Common myeloid progenitor, CD34-positive (primary cell): ENCODE data around the gene RSAD2.

Experiments
- CTCF ChIA-PET: fragments of 350-600 bp; sonication (Branson Sonifier 250); formaldehyde crosslinking; loops from one replicate; lab custom pipeline; 2021; ENCODE audit warnings: antibody characterized with exemption; lab: Charles Lee
- POLR2A ChIA-PET: fragments of 350-600 bp; sonication (Branson Sonifier 250); formaldehyde crosslinking; loops from one replicate; lab custom pipeline; 2021; ENCODE audit warnings: antibody characterized with exemption; lab: Charles Lee
- DNase-seq, 3 donors: peaks; one replicate each; pipeline versions ENCODE4 v3.0.0 to v3.0.0-alpha.2; 2013
- H3K27ac ChIP-seq, 2 experiments: 1 replicate in 1 of 2; 2 replicates in 1 of 2; pipeline ENCODE4 v1.7.0; 2013; ENCODE audit warnings: inconsistent platforms in 2 of 2, low read length in 2 of 2, mild to moderate bottlenecking in 2 of 2, low read depth in 1 of 2, moderate library complexity in 1 of 2; ENCODE audit not compliant: severe bottlenecking in 2 of 2, insufficient read depth in 1 of 2, poor library complexity in 1 of 2
- H3K27me3 ChIP-seq, 5 experiments: replicated peaks in 2 of 5; 1 replicate in 3 of 5; 2 replicates in 2 of 5; pipeline versions ENCODE4 v1.6.1 to v1.7.0; 2013; ENCODE audit warnings: low read length in 4 of 5, mild to moderate bottlenecking in 2 of 5, moderate library complexity in 2 of 5, inconsistent platforms in 1 of 5; ENCODE audit not compliant: insufficient read depth in 5 of 5, control insufficient read depth in 4 of 5
- H3K36me3 ChIP-seq, 4 experiments: 1 replicate in 2 of 4; 2 replicates in 2 of 4; pipeline versions ENCODE4 v1.6.1 to v1.7.0; 2013; ENCODE audit warnings: low read length in 3 of 4, control low read depth in 1 of 4, mild to moderate bottlenecking in 1 of 4; ENCODE audit not compliant: control insufficient read depth in 4 of 4, insufficient read depth in 4 of 4
- H3K4me1 ChIP-seq, 4 experiments: 1 replicate in 3 of 4; 2 replicates in 1 of 4; pipeline versions ENCODE4 v1.6.1 to v1.7.1; 2013; ENCODE audit warnings: low read length in 3 of 4, mild to moderate bottlenecking in 3 of 4, control low read depth in 1 of 4, inconsistent platforms in 1 of 4, moderate library complexity in 1 of 4; ENCODE audit not compliant: control insufficient read depth in 4 of 4, insufficient read depth in 4 of 4; ENCODE audit errors: control extremely low read depth in 1 of 4
- H3K4me3 ChIP-seq, 7 experiments: 1 replicate in 4 of 7; 2 replicates in 3 of 7; pipeline versions ENCODE4 v1.5.1 to v1.7.0; 2013; ENCODE audit warnings: mild to moderate bottlenecking in 7 of 7, low read length in 6 of 7, moderate library complexity in 6 of 7, inconsistent platforms in 2 of 7, low read depth in 2 of 7, control low read depth in 1 of 7; ENCODE audit not compliant: insufficient read depth in 4 of 7, control insufficient read depth in 1 of 7; ENCODE audit errors: extremely low read depth in 1 of 7
- H3K9me3 ChIP-seq, 5 experiments: 1 replicate in 4 of 5; 2 replicates in 1 of 5; pipeline versions ENCODE4 v1.6.1 to v1.7.1; 2013; ENCODE audit warnings: low read length in 4 of 5, mild to moderate bottlenecking in 2 of 5, inconsistent platforms in 1 of 5, low read depth in 1 of 5, moderate library complexity in 1 of 5; ENCODE audit not compliant: control insufficient read depth in 4 of 5, insufficient read depth in 2 of 5; ENCODE audit errors: control extremely low read depth in 1 of 5
- WGBS: methylation state at CpG from one replicate; pipeline ENCODE4 v1.1.5; 2013; ENCODE audit not compliant: insufficient coverage; 5-methylcytosine and 5-hydroxymethylcytosine counted together

RSAD2 gene

DNA sequence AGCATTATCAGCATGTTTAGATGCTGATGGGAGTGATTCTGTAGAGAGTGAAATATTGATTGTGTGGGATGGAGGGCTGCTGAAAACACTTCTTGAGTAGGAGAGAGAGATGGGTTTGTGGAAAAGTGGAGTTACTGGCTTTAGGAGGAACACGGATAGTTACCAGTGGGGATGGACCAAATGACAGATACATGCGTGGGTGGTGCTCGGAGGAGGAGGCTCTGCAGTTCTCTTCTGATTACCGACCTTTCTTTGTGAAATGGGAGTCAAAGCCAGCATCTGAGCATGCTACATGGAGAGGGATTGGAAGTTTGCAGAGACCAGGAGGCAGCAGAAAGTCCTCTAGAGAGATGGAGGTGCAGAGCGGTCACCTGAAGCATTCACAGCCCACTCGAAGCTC lies 65.9 kb downstream of the RSAD2 start:
- CTCF ChIA-PET = interaction anchor here (0.7 to 1.1 kb wide), 2 partner anchors 14 to 16 kb away, joined by 3 read pairs; no protein-coding TSS in a partner anchor
- Histone ChIP-seq H3K4me3 (no peak overlapping the region), H3K27me3 (no peaks in the 10 kb centered on the region), H3K27ac (no peak overlapping the region), H3K9me3 (no peaks in the 10 kb centered on the region), H3K4me1 (peaks cover 6 to 20% (median 14%) of the 10 kb centered on the region in 4 experiments), H3K36me3 (peaks cover 5 to 59% (median 35%) of the 10 kb centered on the region in 4 experiments)
- no peak for DNase-seq
- POLR2A ChIA-PET = no interaction called here
- 96% methylated on average over 6 of the region's 6 CpGs for WGBS

DNA sequence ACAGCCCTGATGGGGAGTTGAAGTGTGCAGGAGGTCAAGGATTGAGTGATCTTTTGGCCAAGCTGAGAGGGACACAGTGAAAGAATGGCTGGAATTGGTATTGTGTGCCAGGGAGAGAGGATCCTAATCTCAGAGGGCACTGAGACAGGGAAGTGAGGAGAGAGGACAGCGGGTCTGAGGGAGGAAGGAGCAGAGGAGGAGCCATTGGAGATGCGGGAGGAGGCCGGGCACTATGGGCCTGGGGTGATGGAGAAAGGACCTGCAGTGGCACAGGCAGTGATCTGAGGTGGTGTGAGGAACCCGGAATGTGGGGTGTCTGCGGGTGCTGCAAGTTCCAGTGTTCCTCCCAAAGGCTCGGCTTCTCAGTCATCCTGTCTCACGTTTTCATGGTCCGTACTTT lies 66.4 kb downstream of the RSAD2 start:
- ChIA-PET CTCF (interaction anchor here (0.7 kb wide), 1 partner anchor 13 kb away, joined by 3 read pairs; no protein-coding TSS in a partner anchor), POLR2A (no interaction called here)
- H3K36me3 ChIP-seq = peaks cover 5 to 64% (median 38%) of the 10 kb centered on the region in 4 experiments
- 100% methylated on average over 7 of the region's 8 CpGs for WGBS
- DNase-seq = no peak
- H3K9me3 ChIP-seq = no peaks in the 10 kb centered on the region
- H3K4me3 ChIP-seq = no peak overlapping the region
- peaks cover 6 to 20% (median 13%) of the 10 kb centered on the region in 4 experiments for H3K4me1 ChIP-seq
- H3K27me3 ChIP-seq = no peaks in the 10 kb centered on the region
- no peak overlapping the region for H3K27ac ChIP-seq

DNA sequence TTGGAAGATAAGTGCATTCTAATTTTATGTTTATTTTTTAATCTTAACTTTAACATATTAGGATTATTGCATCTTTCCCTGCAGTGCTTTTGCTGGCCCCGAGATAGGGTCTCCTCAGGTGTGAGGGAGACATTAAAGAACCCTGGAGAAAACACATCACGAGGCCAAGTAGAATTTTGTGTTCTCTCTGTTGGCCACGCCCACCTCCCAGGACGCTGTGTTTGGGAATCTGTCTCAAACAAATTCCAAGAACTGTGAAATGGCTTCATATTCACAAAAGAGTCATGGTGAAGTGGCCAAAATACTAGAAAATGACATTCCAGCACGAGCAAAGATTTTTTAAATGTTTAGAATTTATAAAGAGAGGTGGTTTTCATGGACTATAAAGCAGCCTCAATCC lies 67.0 kb downstream of the RSAD2 start:
- H3K4me1 ChIP-seq = peaks cover 6 to 20% (median 13%) of the 10 kb centered on the region in 4 experiments
- no peak overlapping the region for H3K4me3 ChIP-seq
- H3K36me3 ChIP-seq = peaks cover 5 to 64% (median 38%) of the 10 kb centered on the region in 4 experiments
- POLR2A ChIA-PET = no interaction called here
- DNase-seq = no peak
- H3K27ac ChIP-seq = no peak overlapping the region
- WGBS = 91% methylated on average over 5 of the region's 5 CpGs
- CTCF ChIA-PET = interaction anchor here (0.7 to 0.8 kb wide), 2 partner anchors 12 to 51 kb away, joined by 3 read pairs; no protein-coding TSS in a partner anchor
- no peaks in the 10 kb centered on the region for H3K9me3 ChIP-seq
- H3K27me3 ChIP-seq = no peaks in the 10 kb centered on the region

DNA sequence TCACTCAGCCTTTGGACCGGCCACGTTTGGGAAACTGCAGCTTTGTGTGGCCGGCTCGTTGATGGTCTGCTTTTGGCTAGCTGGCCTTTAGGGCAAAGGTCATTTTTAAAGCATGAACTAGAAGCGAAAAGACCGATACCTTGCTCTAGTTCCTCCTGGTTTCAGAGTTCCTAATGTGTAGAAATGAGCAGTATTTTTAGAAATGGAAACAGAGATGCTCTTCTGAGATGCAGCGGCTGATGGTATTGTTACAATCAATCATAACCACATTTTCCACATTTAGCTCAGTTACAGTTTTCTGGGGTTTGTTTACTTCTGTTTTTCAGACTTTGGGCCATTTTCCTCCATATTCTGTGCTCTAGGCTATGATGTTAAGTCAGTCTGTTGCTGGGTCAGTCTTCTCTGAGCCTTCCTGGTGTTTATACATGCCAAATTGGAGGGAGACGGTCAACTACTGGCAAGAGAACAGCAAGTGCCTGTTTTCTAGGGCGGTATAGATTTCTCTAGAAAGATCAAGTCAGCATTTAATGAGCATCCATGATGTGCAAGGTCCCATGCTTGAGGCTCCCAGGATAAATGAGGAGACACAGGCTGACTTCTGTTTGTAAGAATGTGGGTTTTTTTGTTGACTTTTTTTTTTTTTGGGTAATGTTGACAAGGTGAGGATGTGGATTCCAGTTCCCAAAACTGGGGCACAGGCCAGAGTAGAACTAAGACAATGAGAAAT lies 67.7 kb downstream of the RSAD2 start:
- ChIA-PET CTCF (interaction anchor here (0.7 to 3.2 kb wide), 4 partner anchors 9 to 52 kb away, joined by 3 to 13 read pairs (median 3); no protein-coding TSS in a partner anchor), POLR2A (no interaction called here)
- Histone ChIP-seq H3K4me3 (no peak overlapping the region), H3K4me1 (peaks cover 6 to 20% (median 13%) of the 10 kb centered on the region in 4 experiments), H3K36me3 (peaks cover 5 to 68% (median 38%) of the 10 kb centered on the region in 4 experiments), H3K27me3 (no peaks in the 10 kb centered on the region), H3K9me3 (no peaks in the 10 kb centered on the region), H3K27ac (no peak overlapping the region)
- no peak for DNase-seq
- 96% methylated on average over 6 of the region's 9 CpGs for WGBS

DNA sequence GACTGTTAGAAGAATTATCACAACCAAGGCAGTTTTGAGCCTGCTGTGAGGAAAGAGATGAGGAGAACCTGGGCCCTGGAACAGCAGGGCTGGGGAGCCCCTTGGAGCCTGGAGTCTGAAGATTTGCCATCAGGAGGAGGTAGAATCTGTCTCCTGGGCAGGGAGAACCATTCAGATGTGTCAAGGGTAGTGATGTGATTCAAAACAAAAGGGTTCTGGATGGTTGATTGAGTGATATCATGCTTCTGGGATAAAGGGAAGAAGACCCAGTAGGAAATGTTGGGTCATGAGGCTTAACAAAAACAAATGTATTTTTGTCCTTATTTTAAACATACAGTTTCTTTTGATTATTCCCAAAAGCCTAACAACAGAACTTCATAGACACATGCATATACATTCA lies 68.2 kb downstream of the RSAD2 start:
- POLR2A ChIA-PET = no interaction called here
- no peaks in the 10 kb centered on the region for H3K27me3 ChIP-seq
- H3K4me3 ChIP-seq = no peak overlapping the region
- H3K27ac ChIP-seq = no peak overlapping the region
- H3K4me1 ChIP-seq = peaks cover 6 to 20% (median 13%) of the 10 kb centered on the region in 4 experiments
- CTCF ChIA-PET = interaction anchor here (1.0 to 3.2 kb wide), 3 partner anchors 10 to 16 kb away, joined by 3 to 13 read pairs (median 3); no protein-coding TSS in a partner anchor
- H3K9me3 ChIP-seq = no peaks in the 10 kb centered on the region
- no peak for DNase-seq
- H3K36me3 ChIP-seq = peaks cover 5 to 68% (median 38%) of the 10 kb centered on the region in 4 experiments

DNA sequence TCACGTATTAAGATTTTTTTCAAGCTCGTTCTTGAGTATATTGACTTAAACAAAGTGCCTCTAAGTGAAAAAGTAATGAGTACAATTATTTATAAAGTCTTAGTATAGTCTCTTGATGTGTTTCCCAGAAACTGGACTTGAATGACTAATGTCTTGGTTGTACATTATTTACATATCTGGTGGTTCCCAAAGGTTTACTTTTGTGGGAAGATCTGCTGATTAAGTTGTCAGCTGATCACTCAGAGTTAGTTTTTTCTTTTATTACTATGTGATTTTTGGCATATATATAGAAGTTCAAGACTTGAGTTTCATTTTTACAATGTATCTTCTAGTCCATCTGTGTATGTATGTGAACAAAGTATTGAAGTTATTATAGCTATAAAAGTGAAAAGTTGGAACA lies 69.1 kb downstream of the RSAD2 start:
- POLR2A ChIA-PET = no interaction called here
- CTCF ChIA-PET = interaction anchor here (0.6 to 3.2 kb wide), 8 partner anchors 11 to 52 kb away, joined by 3 to 13 read pairs (median 4); no protein-coding TSS in a partner anchor
- Histone ChIP-seq H3K9me3 (no peaks in the 10 kb centered on the region), H3K36me3 (peaks cover 5 to 59% (median 32%) of the 10 kb centered on the region in 4 experiments), H3K27me3 (no peaks in the 10 kb centered on the region), H3K4me1 (peaks cover 6 to 20% (median 13%) of the 10 kb centered on the region in 4 experiments), H3K27ac (no peak overlapping the region), H3K4me3 (no peak overlapping the region)
- no peak for DNase-seq
- WGBS = no CpG with 5 or more reads among the region's 2 CpGs
